ENCODE results near the gene SLX1A.
"Not testable (repeated sequence)": the region's sequence is repeated elsewhere in the genome, so short reads cannot be mapped to it uniquely, and the experiment has no call there.

The SLX1A gene

GRCh38 chr16:30193615-30194014 is at the start of gene SLX1A, which contains the start of gene BOLA2B:
TSS of gene SLX1A (plus strand) at chr16:30193875. CDS start at chr16:30194085, 210 bp downstream.
TSS of gene BOLA2B (minus strand) at chr16:30193666. CDS start at chr16:30193595, 71 bp downstream.
- DNase-seq: not testable (repeated sequence)

GRCh38 chr16:30144017-30144416 is 49.7 kb upstream of the SLX1A start:
- DNase-seq: no peak

DNA sequence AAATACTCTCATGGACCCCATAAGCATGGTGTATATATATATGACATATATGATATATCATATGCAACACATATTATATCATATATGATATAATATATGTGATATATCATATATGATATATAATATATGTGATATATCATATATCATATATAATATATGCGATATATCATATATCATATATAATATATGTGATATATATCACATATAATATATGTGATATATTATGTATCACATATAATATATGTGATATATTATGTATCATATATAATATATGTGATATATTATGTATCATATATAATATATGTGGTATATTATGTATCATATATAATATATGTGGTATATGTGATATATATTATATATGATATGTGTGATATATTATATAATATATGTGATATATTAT is 48.8 kb upstream of the SLX1A start:
- DNase-seq: no peak

- DNase-seq: no peak
Observed at GRCh38 chr16:30145657-30146056, 48.0 kb upstream of the SLX1A start.

DNA sequence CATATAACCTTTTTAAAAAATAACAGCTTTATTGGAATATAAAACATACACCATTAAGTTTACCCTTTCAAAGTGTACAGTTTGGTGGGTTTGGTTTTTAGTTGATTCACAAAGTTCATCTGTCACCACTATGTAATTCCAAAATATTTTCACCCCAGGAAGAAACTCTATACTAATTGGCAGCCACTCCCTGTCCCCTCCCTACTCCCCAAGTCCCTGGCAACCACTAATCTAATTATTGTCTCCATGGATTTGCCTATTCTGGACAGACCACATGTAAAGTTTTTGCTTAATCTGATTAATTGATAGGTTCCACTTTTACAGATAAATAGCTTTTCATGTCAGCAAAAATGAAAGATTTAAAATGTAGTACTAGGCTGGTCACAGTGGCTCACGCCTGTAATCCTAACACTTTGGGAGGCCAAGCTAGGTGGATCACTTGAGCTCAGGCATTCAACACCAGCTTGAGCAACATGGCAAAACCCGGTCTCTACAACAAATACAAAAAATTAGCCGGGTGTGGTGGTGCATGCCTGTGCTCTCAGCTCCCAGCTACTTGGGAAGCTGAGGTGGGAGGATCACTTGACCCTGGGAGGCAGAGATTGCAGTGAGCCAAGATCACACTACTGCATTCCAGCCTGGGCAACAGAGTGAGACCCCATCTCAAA is 45.7 kb upstream of the SLX1A start:
- no peak for DNase-seq

DNA sequence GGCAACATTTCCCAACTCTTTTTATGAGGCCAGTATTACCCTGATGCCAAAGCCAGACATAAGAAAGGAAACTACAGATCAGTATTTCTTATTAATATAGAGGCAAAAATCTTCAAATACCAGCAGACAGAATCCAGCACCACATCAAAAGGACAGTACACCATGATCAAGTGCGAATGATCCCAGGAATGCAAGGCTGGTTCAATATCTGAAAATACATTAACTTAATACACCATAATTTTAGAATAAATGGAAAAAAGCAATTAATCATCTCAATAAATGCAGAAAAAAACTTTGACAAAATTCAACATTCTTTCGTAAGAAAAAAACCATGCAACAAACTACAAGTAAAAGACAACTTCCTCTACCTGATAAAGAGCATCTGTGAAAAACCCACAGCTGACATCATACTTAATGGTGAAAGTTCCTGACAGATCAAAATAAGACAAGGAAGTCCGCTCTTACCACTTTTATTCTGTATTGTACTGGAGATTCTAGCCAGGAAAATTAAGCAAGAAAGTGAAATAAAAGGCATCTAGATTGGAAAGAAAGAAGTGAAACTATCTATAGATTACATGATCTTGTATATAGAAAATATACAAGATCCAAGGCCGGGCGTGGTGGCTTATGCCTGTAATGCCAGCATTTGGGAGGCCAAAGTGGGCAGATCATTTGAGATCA is 44.3 kb upstream of the SLX1A start:
- DNase-seq: no peak

DNA sequence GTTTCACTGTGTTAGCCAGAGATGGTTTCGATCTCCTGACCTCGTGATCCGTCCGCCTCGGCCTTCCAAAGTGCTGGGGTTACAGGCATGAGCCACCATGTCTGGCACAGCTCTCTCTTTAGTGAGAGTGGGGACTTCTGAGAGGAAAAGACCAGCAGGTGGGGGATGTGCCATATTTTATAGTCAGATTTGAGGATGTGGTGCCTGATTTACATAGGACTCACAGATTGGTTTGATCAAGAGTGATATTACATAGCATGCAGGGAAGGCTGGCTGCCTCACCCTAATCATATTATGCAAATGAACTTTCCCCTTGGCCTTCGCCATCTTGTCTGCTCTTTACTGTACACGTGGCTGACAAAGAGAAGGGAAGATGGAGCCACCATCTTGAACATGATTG is 42.6 kb upstream of the SLX1A start:
- DNase-seq: no peak

- no peak for DNase-seq
Observed at GRCh38 chr16:30152517-30152916, 41.2 kb upstream of the SLX1A start.

GRCh38 chr16:30155188-30155587 is 38.5 kb upstream of the SLX1A start:
- DNase-seq: no peak

GRCh38 chr16:30157214-30157613 is 36.5 kb upstream of the SLX1A start:
- no peak for DNase-seq

GRCh38 chr16:30163538-30163937 is 30.1 kb upstream of the SLX1A start:
- DNase-seq: no peak

DNA sequence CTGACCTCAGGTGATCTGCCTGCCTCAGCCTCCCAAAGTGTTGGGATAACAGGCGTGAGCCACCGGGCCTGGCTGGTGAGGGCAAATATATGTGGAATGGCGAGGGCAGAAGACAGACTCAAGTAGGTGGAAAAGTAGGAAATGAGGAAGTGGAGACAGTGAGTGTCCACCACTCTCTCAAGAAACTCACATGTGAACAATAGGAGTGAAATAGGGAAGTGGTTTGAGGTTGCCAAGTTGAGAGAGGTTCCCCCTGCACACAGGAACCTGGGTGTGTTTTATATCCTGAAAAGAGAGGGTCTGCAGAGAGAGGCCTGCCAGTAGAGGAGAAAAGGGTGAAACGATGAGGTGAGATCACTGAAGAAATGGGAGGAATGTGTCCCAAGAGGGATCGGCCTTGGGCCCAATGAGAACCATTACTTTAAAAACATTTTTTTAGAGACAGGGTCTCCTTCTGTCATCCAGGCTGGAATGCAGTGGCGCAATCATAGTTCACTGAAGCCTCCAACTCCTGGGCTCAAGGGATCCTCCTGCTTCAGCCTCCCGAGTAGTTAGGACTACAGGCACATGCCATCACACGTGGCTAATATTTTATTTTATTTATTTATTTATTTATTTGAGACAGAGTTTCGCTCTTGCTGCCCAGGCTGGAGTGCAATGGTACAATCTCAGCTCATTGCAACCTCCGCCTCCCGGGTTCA is 27.3 kb upstream of the SLX1A start:
- no peak for DNase-seq

GRCh38 chr16:30168746-30169145 is 24.9 kb upstream of the SLX1A start:
- DNase-seq: not testable (repeated sequence)

DNA sequence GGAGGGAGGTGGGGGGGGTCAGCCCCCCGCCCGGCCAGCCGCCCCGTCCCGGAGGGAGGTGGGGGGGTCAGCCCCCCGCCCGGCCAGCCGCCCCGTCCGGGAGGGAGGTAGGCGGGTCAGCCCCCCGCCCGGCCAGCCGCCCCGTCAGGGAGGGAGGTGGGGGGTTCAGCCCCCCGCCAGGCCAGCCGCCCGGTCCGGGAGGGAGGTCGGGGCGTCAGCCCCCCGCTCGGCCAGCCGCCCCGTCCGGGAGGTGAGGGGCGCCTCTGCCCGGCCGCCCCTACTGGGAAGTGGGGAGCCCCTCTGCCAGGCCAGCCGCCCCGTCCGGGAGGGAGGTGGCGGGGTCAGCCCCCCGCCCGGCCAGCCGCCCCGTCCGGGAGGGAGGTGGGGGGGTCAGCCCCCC is 24.3 kb upstream of the SLX1A start:
- not testable (repeated sequence) for DNase-seq

- not testable (repeated sequence) for DNase-seq
Observed at GRCh38 chr16:30170145-30170544, 23.5 kb upstream of the SLX1A start.

DNA sequence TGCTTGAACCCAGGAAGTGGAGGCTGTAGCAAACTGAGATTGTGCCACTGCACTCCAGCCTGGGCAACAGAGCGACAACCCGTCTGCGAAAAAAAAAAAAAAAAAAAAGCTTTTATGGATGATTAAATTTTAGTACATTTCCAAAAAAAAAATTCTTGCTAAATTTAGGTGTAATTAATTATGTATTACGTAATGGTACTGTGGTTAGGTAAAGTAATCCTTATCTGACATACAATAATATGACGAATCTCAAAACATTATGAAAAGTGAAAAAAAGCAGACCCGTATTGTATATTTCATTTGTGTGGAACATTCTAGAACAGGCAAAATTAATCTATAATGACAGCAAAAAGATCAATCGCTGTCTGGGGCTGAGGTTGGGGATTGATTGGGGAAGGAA is 20.6 kb upstream of the SLX1A start:
- no peak for DNase-seq

DNA sequence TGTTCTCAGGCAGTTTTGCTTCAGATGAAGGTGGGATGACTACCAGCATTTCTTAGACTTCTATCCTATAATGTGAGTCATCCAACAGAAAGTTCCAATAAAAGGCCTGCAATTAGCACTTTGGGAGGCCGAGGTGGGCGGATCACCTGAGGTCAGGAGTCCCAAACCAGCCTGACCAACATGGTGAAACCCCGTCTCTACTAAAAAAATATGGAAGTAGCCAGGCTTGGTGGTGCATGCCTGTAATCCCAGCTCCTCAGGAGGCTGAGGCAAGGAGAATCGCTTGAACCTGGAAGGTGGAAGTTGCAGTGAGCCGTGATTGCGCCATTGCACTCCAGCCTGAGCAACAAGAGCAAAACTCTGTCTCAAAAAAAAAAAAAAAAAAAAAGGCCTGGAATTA is 16.8 kb upstream of the SLX1A start:
- not testable (repeated sequence) for DNase-seq

- no peak for DNase-seq
Observed at GRCh38 chr16:30179195-30179594, 14.5 kb upstream of the SLX1A start.

DNA sequence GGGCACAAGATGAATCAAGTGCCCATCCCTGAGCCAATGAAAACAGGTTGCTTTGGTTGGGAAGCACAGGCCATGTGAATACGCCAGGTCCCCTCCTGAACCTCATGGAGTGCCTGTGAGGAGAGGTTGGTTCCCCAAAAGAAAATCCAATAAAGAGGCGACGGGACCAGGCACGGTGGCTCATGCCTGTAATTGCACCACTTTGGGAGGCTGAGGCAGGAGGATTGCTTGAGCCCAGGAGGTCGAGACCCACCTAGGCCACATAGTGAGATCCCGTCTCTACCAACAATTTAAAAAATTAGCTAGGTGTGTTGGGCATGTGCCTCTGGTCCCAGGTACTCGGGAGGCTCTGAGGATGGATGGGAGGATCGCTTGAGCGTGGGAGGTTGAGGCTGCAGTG is 13.7 kb upstream of the SLX1A start:
- no peak for DNase-seq

GRCh38 chr16:30180741-30181140 is 12.9 kb upstream of the SLX1A start:
- no peak for DNase-seq

GRCh38 chr16:30183233-30184095 is 10.2 kb upstream of the SLX1A start, which contains the start of gene CORO1A:
TSS of gene CORO1A (plus strand) at chr16:30183602. CDS start at chr16:30185210, 1,608 bp downstream.
- DNase-seq: peak; percentile 86

DNA sequence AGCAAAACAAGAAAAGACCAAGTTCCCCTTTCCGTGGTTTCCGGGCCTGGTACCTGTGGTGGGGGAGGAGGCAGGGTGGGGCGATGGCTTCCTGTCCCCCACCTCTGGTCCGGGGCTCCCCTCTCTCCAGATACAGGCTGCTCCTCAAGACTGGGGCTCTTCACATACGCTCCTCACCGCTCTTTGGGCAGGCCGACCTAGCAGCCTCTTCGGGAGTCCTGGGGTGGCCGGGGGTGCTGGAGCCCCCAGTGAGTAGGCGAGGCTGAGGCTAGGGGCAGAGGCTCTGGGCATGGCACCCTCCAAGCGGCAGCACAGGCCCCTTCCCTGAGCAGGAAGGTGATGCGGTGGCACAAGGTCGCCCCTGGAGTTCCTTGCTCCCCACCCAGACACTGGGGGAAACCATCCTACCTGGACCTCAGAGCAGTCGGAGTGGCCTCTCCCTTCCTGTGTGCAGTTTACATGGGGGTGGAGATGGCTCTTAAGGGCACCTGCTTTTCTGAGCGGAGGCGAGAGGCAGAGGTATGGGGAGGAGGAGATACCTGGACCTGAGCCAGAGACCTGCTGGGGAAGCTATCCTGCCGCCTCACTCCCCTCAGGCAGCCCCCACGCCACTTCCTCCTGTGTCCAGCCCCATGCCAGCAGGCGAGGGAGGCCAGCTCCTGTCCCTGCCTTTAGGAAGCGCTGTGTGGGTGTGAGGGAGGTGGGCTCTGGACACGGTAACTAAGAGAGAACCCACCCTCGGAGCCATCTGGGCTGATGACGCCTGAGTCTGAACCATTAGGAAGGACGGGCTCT is 9.4 kb upstream of the SLX1A start:
- DNase-seq: peak; percentile 76
